NOMO-1 (cell line): Measurements from ENCODE around the gene ESPNL.

Experiments
- DNase-seq, 2 experiments: peaks; one replicate each; lab custom pipeline; 2025; ENCODE audit not compliant: unreplicated experiment in 2 of 2; lab: John Stamatoyannopoulos, UW

ESPNL gene

GRCh38 chr2:238138331-238139195, 38.4 kb downstream of the ESPNL start, which contains the start of gene KLHL30:
TSS of gene KLHL30 (plus strand) at chr2:238138668. CDS start at chr2:238140755, 2,087 bp downstream.
- peak; percentile 16 to 36 for DNase-seq

DNA sequence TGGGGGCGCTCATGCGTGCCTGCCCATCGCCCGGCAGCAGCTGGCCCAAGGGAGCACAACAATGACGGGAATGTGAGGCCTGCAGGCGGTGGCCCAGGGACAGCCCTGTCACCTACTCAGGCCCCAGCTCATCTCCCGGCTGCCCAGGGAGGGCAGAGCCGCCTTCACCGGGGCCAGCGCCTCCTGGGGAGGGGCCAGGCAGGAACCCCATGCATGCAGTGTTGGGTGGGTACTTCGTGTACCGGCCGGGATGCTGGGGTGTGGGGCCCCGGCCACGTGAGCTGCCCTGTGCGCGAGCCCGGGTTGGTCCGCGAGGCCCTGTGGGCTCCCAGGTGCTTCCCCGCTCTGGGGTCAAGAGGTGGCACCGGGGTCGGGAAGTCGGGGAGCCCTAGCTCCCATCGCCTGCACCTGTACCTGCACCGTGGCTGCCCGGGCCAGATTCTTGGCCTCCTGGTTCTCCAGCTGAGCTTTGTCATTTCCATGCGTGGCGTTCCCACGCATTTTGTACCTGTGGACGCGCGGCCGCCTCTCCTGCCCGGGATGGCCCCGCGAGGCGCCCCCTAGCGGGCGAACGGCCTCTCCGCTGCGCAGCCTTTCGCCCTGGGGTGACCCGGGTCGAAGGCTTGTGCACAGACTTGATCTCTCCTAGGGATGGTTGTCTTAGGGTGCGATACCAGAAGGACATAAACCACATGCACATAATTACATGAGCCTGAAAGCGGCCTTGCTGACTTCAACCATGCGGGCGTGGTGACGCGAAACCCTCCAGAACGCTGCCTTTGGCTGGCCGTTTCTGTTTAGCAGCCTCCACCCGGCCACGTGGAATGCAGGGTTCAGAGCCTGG, 39.3 kb downstream of the ESPNL start:
- no peak for DNase-seq

DNA sequence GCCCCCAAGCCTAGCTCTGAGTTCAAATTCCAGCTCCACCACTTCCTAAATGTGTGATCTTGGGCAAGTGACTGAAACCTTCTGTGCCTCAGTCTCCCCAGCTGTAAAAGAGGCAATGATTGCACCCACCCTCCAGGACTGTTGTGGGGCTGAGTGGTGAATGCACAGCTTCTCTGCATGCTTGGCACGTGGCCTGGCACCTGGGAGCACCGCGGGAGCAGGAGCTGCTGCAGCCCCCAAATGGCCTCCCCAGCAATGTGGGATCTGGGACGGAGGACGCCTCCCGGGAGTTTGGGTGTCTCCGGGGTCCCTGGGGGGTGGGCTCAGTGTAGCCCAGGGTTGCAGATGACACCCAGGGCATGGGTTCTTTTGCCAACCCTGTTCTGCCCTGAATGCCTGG, 39.9 kb downstream of the ESPNL start:
- DNase-seq, result no peak

GRCh38 chr2:238140721-238141540, 40.8 kb downstream of the ESPNL start:
- DNase-seq, result no peak

- peak; percentile 25 to 50 for DNase-seq
These were observed 41.6 kb downstream of the ESPNL start for GRCh38 chr2:238141541-238142318.

GRCh38 chr2:238142382-238143205, 42.5 kb downstream of the ESPNL start:
- DNase-seq, result no peak

GRCh38 chr2:238143239-238143951, 43.3 kb downstream of the ESPNL start:
- no peak for DNase-seq

- no peak for DNase-seq
These were observed 44.1 kb downstream of the ESPNL start for GRCh38 chr2:238144262-238144661.

DNA sequence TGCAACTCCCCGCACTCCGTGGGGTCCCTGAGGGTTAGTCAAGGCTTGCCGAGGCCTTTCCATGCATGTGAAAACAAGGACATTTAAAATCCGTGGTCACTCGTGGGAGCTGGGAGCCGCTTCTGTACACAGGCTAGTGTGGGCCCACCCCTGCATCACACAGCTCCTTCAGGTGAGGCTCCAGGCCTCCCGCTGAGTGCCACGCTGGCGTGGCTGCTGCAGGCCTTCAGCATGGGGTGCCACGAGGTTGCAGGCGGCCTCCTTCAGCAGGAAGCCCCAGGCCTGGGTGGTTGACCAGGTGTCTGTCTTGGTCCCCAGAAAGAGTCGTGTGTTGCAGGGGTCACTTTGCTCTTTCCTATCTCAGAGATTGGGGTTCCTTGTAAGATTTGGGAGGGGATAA, 44.9 kb downstream of the ESPNL start:
- no peak for DNase-seq

DNA sequence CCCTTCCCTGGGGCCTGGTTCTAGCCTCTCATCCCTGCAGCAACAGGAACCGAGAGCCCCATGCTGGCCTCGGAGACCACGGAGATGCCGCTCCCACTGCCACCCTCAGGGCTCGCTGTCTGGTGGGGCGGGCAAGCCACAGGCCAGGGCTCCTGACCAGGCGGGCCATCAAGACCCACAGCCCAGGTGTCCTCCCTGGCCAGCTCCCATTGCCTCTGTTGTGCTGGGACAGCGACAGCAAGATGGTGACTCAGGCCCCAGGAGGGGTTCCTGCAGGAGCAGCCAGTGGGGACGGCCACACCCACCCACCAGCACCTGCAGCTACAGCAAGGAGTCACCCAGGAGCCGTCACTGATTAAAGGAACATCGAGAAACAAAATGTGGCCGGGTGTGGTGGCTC, 45.7 kb downstream of the ESPNL start:
- DNase-seq, result no peak

- no peak for DNase-seq
These were observed 46.9 kb downstream of the ESPNL start for GRCh38 chr2:238146884-238147544.

GRCh38 chr2:238148981-238149380, 48.8 kb downstream of the ESPNL start:
- DNase-seq, result no peak

DNA sequence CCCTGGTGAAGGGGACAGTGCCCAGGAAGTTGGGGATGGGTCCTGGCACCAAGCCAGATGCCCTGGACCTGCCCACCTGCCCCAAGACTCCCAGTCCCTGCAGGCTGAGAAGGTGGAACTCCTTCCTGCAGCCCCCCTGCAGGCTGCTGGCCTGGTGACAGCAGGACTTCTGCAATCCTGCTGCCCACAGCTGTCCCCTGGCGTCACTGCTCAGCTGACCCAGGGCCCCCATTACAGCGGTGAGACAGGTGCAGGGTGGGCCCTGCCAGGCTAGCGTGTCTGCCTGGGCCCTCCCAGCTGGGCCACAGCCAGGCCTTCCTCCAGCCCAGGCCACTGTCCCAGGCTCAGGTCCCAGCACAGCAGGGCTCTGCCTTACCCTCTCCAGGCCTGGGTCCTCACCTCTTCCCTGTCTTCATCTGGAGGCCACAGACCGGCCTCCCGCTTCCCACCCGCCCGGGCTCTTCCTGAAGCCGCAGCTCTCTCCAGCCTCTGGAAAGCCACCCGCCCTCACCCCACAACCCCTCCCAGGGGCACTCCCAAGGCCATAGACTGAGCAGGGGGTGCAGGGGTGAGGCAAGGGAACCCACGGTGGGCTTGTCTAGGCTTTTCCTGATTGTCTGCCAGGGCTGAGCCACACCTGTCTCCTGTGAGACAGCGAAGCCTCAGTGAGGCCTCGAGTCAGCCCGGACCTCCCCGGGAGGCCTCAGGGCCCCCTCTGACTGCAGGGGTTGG, 49.9 kb downstream of the ESPNL start:
- DNase-seq, result no peak

DNA sequence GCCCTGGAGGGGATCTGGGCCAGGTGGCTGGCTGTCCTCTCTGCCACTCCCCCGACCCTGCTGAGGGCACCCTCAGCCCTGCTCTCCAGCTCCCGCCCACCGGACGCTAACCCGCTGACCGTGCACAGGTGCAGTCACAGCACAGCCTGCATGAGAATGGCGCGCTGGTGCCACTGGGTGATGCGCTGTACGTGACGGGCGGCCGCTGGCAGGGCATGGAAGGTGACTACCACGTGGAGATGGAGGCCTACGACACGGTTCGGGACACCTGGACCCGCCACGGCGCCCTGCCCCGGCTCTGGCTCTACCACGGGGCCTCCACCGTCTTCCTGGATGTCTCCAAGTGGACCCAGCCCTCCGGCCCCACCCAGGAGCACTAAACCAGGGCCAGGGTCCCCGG, 50.5 kb downstream of the ESPNL start:
- no peak for DNase-seq

GRCh38 chr2:238151205-238151604, 51.1 kb downstream of the ESPNL start:
- DNase-seq, result no peak

GRCh38 chr2:238151628-238152235, 51.6 kb downstream of the ESPNL start:
- DNase-seq, result no peak
